DND-41 (cell line): ENCODE data around the gene BEX4.
"Not testable (repeated sequence)": the region's sequence is repeated elsewhere in the genome, so short reads cannot be mapped to it uniquely, and the experiment has no call there.

Experiments used
- ATAC-seq: fragments of 200-7000 bp; cut with Tn5 transposase; 3 replicates; pipeline ENCODE4 v1.9.1; 2021; ENCODE audit warnings: low read depth; ENCODE audit not compliant: insufficient read depth
- DNase-seq: peaks from one replicate; pipeline ENCODE4 v3.0.0-alpha.2; 2020
- H2AFZ ChIP-seq: 2 replicates; pipeline ENCODE4 v1.6.0; 2012; ENCODE audit warnings: low read depth, low read length
- H3K27ac ChIP-seq: 2 replicates; pipeline ENCODE4 v1.5.1; 2012; ENCODE audit warnings: low read length, inconsistent platforms
- H3K27me3 ChIP-seq: fragments of 200-600 bp; sonication (generic); 2 replicates; pipeline ENCODE4 v1.6.0; 2012; ENCODE audit warnings: low read length, mild to moderate bottlenecking, inconsistent platforms; ENCODE audit not compliant: insufficient read depth, poor library complexity
- H3K36me3 ChIP-seq: 2 replicates; pipeline ENCODE4 v1.5.1; 2012; ENCODE audit warnings: low read length, inconsistent platforms; ENCODE audit not compliant: insufficient read depth
- H3K4me1 ChIP-seq: 2 replicates; pipeline ENCODE4 v1.5.1; 2012; ENCODE audit warnings: mild to moderate bottlenecking, low read length; ENCODE audit not compliant: insufficient read depth
- H3K4me2 ChIP-seq: 2 replicates; pipeline ENCODE4 v1.6.0; 2012; ENCODE audit warnings: mild to moderate bottlenecking, moderate library complexity, low read length, inconsistent platforms; ENCODE audit not compliant: insufficient read depth
- H3K4me3 ChIP-seq, 2 experiments: fragments of 200-600 bp in 1 of 2; shearing (Covaris generic) in 1 of 2; 2 replicates each; pipeline ENCODE4 v1.5.1; 2012 to 2016; ENCODE audit warnings: inconsistent platforms in 2 of 2, low read length in 2 of 2, mild to moderate bottlenecking in 2 of 2, low read depth in 1 of 2, moderate library complexity in 1 of 2
- H3K79me2 ChIP-seq: 2 replicates; pipeline ENCODE4 v1.6.0; 2012; ENCODE audit warnings: low read length, inconsistent platforms; ENCODE audit not compliant: insufficient read depth
- H3K9ac ChIP-seq: 2 replicates; pipeline ENCODE4 v1.6.0; 2012; ENCODE audit warnings: low read depth, mild to moderate bottlenecking, inconsistent platforms, low read length, moderate library complexity
- H3K9me3 ChIP-seq: 2 replicates; pipeline ENCODE4 v1.5.1; 2012; ENCODE audit warnings: low read length, moderate library complexity, mild to moderate bottlenecking, inconsistent platforms; ENCODE audit not compliant: insufficient read depth, severe bottlenecking
- H4K20me1 ChIP-seq: 2 replicates; pipeline ENCODE4 v1.6.0; 2012; ENCODE audit warnings: low read length; ENCODE audit not compliant: insufficient read depth
- CTCF ChIP-seq: IDR thresholded peaks from 2 replicates; pipeline ENCODE4 v1.5.1; 2012; ENCODE audit warnings: borderline replicate concordance, low read length, moderate library complexity, mild to moderate bottlenecking; ENCODE audit not compliant: poor library complexity, severe bottlenecking; ENCODE audit errors: extremely low read depth
- EZH2 ChIP-seq: IDR thresholded peaks from 3 replicates; pipeline ENCODE4 v1.6.1; 2012; ENCODE audit warnings: borderline replicate concordance, low read depth, mild to moderate bottlenecking, moderate library complexity, low read length, inconsistent platforms; ENCODE audit not compliant: severe bottlenecking

Gene BEX4

GRCh38 chrX:103215425-103215991 lies 600 bp downstream of the BEX4 start:
- no peak for TF ChIP-seq CTCF
- TF ChIP-seq EZH2 = no peak
- peak overlapping the region; percentile 64 for H3K27ac ChIP-seq
- DNase-seq (peak; percentile 73), ATAC-seq (peak; percentile 72)
- peak overlapping the region; percentile 85 for H3K9ac ChIP-seq
- H3K4me3 ChIP-seq = peak overlapping the region; percentile 50 to 67; a peak in 3 of 4 replicates
- H3K27me3 ChIP-seq = no peaks in the 10 kb centered on the region
- H3K36me3 ChIP-seq = peaks cover 4% of the 10 kb centered on the region
- peak overlapping the region; percentile 79 for H2AFZ ChIP-seq
- no peaks in the 10 kb centered on the region for H3K9me3 ChIP-seq
- H3K4me1 ChIP-seq = peaks cover 14% of the 10 kb centered on the region
- peak overlapping the region; percentile 65 for H3K4me2 ChIP-seq
- H3K79me2 ChIP-seq = 0 out of 2 replicates have a peak, but pooled peaks cover 2% of the 10 kb centered on the region
- no peaks in the 10 kb centered on the region for H4K20me1 ChIP-seq

GRCh38 chrX:103220511-103221323 lies 5.8 kb downstream of the BEX4 start:
- Histone ChIP-seq H3K79me2 (0 out of 2 replicates have a peak, but pooled peaks cover 2% of the 10 kb centered on the region), H4K20me1 (no peaks in the 10 kb centered on the region), H3K27ac (no peak overlapping the region), H2AFZ (no peak overlapping the region), H3K4me2 (no peak overlapping the region), H3K4me1 (peaks cover 7% of the 10 kb centered on the region), H3K9ac (no peak overlapping the region), H3K27me3 (no peaks in the 10 kb centered on the region), H3K9me3 (no peaks in the 10 kb centered on the region), H3K4me3 (no peak overlapping the region), H3K36me3 (peaks cover 4% of the 10 kb centered on the region)
- ATAC-seq = no peak
- TF ChIP-seq CTCF (no peak), EZH2 (no peak)
- DNase-seq = no peak

GRCh38 chrX:103225918-103226317 lies 11.0 kb downstream of the BEX4 start:
- not testable (repeated sequence) for H3K4me1 ChIP-seq, H4K20me1 ChIP-seq, H3K4me3 ChIP-seq, H3K4me2 ChIP-seq, H3K9me3 ChIP-seq, H3K9ac ChIP-seq, H3K36me3 ChIP-seq, H3K27me3 ChIP-seq, H3K79me2 ChIP-seq, ATAC-seq, DNase-seq, H2AFZ ChIP-seq, H3K27ac ChIP-seq

- DNase-seq (no peak), ATAC-seq (no peak)
- Histone ChIP-seq H3K27me3 (no peaks in the 10 kb centered on the region), H3K9me3 (no peaks in the 10 kb centered on the region), H3K27ac (no peak overlapping the region), H3K9ac (no peak overlapping the region), H2AFZ (no peak overlapping the region), H3K79me2 (no peaks in the 10 kb centered on the region), H4K20me1 (no peaks in the 10 kb centered on the region), H3K4me1 (no peaks in the 10 kb centered on the region), H3K4me3 (no peak overlapping the region), H3K4me2 (no peak overlapping the region), H3K36me3 (no peaks in the 10 kb centered on the region)
- TF ChIP-seq EZH2 = no peak
- no peak for TF ChIP-seq CTCF
Measured at GRCh38 chrX:103233263-103233662, 18.4 kb downstream of the BEX4 start.
